Measurements from ENCODE around the gene TPR.

Gene TPR

DNA sequence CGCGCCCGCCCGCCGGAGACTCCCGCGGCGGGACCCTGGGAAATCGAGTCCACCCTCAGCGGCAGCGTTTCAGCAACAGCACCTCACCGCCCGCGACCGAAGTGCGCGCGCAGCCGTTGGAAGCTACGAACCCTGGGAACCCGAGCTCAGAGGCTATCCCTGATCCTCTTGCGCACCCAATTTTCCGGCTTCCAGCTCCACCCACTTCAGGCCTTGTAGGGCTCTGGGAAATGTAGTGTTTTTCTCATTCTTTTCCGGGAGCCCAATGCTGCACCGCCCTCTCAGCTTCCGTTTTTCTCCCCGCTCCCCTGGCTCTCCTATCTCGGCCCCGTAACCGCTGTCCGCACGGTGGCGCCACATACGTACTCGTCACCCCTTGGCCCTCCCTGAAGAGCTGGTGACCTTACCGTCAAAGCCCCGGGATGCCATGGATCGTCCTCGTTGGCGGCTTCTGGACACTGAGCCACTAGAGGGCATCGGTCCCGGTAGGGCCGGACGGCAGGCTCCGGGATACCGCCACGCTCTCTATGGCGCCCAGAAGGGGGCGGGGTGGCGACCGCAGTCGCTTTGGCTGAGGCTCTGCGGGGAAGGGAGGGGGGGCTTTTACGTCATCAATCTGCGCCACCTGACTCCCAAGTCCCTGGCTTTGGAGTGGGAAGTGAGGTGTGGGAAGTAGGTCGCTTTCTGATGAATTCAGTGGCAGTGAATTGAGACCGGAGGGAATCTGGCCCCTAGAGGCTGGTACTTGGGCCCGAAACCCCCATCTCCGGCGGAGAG is at the start of gene TPR, which contains the start of gene ODR4:
TPR (minus strand) TSS at position 102 of the 777 bp plus-strand sequence. CDS start 225 bp downstream, outside the sequence.
ODR4 (plus strand) TSS at position 687 of the 777 bp plus-strand sequence. CDS start 3,948 bp downstream, outside the sequence.
- Histone ChIP-seq H3K4me3 (ENCODE audit: low read length) (peak within 1 kb of the TSS; percentile 89), H2AFZ (ENCODE audit: low read depth, low read length) (peak within 1 kb of the TSS; percentile 93), H4K20me1 (ENCODE audit: insufficient read depth, low read length) (peaks cover 14% of the 10 kb centered on the region), H3K9me3 (ENCODE audit: insufficient read depth, low read length) (no peaks in the 10 kb centered on the region), H3K36me3 (replicated peaks; ENCODE audit: low read depth, low read length) (peaks cover 26% of the 10 kb centered on the region), H3K27me3 (ENCODE audit: low read depth, low read length) (no peaks in the 10 kb centered on the region), H3K4me2 (ENCODE audit: low read length) (peak within 1 kb of the TSS; percentile 84), H3K27ac (ENCODE audit: low read length) (peak within 1 kb of the TSS; percentile 81), H3K4me1 (ENCODE audit: low read length) (peaks cover 21% of the 10 kb centered on the region), H3K9ac (ENCODE audit: low read length) (peak within 1 kb of the TSS; percentile 93), H3K79me2 (ENCODE audit: low read length) (peaks cover 79% of the 10 kb centered on the region)
- TF ChIP-seq EZH2phosphoT487 (IDR thresholded peaks at IDR 0.05; ENCODE audit: low read depth), result no peak
- TF ChIP-seq CTCF (IDR thresholded peaks at IDR 0.05; ENCODE audit: low read depth, low read length), result peak; percentile 100

- Histone ChIP-seq H3K79me2 (ENCODE audit: low read length) (no peaks in the 10 kb centered on the region), H3K27me3 (ENCODE audit: low read depth, low read length) (no peaks in the 10 kb centered on the region), H3K4me3 (ENCODE audit: low read length) (no peak overlapping the region), H4K20me1 (ENCODE audit: insufficient read depth, low read length) (no peaks in the 10 kb centered on the region), H3K4me1 (ENCODE audit: low read length) (peaks cover 22% of the 10 kb centered on the region), H3K4me2 (ENCODE audit: low read length) (no peak overlapping the region), H3K9me3 (ENCODE audit: insufficient read depth, low read length) (no peaks in the 10 kb centered on the region), H3K36me3 (replicated peaks; ENCODE audit: low read depth, low read length) (peaks cover 7% of the 10 kb centered on the region), H2AFZ (ENCODE audit: low read depth, low read length) (no peak overlapping the region), H3K27ac (ENCODE audit: low read length) (no peak overlapping the region), H3K9ac (ENCODE audit: low read length) (no peak overlapping the region)
- TF ChIP-seq CTCF (IDR thresholded peaks at IDR 0.05; ENCODE audit: low read depth, low read length) (no peak), EZH2phosphoT487 (IDR thresholded peaks at IDR 0.05; ENCODE audit: low read depth) (no peak)
Measured at GRCh38 chr1:186424539-186424938, 49.5 kb upstream of the TPR start.

DNA sequence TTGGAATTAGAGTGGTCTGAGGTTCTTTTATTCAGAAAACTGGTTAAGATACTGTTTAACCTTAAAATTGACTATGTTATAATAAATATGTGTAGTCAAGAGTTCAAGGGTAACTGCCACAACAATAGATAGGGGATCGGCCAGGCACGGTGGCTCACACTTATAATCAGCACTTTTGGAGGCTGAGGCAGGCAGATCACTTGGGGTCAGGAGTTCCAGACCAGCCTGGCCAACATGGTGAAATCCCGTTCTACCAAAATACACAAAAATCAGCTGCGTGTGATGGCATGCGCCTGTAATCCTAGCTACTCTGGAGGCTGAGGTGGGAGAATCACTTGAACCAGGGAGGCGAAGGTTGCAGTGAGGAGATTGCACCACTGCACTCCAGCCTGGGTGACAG is 46.4 kb upstream of the TPR start:
- Histone ChIP-seq H4K20me1 (ENCODE audit: insufficient read depth, low read length) (no peaks in the 10 kb centered on the region), H3K27me3 (ENCODE audit: low read depth, low read length) (no peaks in the 10 kb centered on the region), H3K36me3 (replicated peaks; ENCODE audit: low read depth, low read length) (peaks cover 21% of the 10 kb centered on the region), H3K4me1 (ENCODE audit: low read length) (peaks cover 11% of the 10 kb centered on the region), H3K9ac (ENCODE audit: low read length) (no peak overlapping the region), H3K4me3 (ENCODE audit: low read length) (no peak overlapping the region), H3K4me2 (ENCODE audit: low read length) (no peak overlapping the region), H3K79me2 (ENCODE audit: low read length) (no peaks in the 10 kb centered on the region), H3K27ac (ENCODE audit: low read length) (no peak overlapping the region), H3K9me3 (ENCODE audit: insufficient read depth, low read length) (no peaks in the 10 kb centered on the region), H2AFZ (ENCODE audit: low read depth, low read length) (no peak overlapping the region)
- TF ChIP-seq CTCF (IDR thresholded peaks at IDR 0.05; ENCODE audit: low read depth, low read length) (no peak), EZH2phosphoT487 (IDR thresholded peaks at IDR 0.05; ENCODE audit: low read depth) (no peak)

DNA sequence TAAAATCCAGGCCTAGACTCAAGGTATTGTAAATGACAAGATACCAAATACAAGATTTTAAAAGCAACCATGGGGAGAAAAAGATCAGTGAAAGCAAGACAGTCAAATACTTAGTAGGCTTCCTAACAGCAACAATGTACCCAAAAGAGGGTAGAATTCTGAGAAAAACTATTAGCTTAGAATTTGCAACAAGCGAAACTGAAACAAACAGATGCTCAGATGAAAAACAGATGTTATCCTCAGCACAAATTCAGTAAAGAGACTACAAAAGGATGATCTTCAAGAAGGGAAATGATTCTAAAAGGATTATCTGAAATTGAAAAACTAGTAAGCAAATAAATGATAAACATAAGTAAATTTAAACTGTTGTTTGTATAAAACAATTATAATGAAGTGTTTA is 45.9 kb upstream of the TPR start:
- no peak overlapping the region for H3K4me2 ChIP-seq (ENCODE audit: low read length)
- H3K27ac ChIP-seq (ENCODE audit: low read length), result peak overlapping the region; percentile 23; the same call in 1 of the 2 replicates
- H3K9me3 ChIP-seq (ENCODE audit: insufficient read depth, low read length), result no peaks in the 10 kb centered on the region
- H3K27me3 ChIP-seq (ENCODE audit: low read depth, low read length), result no peaks in the 10 kb centered on the region
- H3K9ac ChIP-seq (ENCODE audit: low read length), result no peak overlapping the region
- H2AFZ ChIP-seq (ENCODE audit: low read depth, low read length), result no peak overlapping the region
- H3K4me3 ChIP-seq (ENCODE audit: low read length), result no peak overlapping the region
- no peaks in the 10 kb centered on the region for H3K79me2 ChIP-seq (ENCODE audit: low read length)
- peaks cover 11% of the 10 kb centered on the region for H3K4me1 ChIP-seq (ENCODE audit: low read length)
- H3K36me3 ChIP-seq (replicated peaks; ENCODE audit: low read depth, low read length), result peaks cover 21% of the 10 kb centered on the region
- TF ChIP-seq CTCF (IDR thresholded peaks at IDR 0.05; ENCODE audit: low read depth, low read length) (no peak), EZH2phosphoT487 (IDR thresholded peaks at IDR 0.05; ENCODE audit: low read depth) (no peak)
- H4K20me1 ChIP-seq (ENCODE audit: insufficient read depth, low read length), result no peaks in the 10 kb centered on the region
